GM18520 (cell line): ENCODE results near the gene PADI4.
"Not testable (repeated sequence)": the region's sequence is repeated elsewhere in the genome, so short reads cannot be mapped to it uniquely, and the experiment has no call there.

ENCODE experiments used
- ATAC-seq: cut with Tn5 transposase; IDR thresholded peaks from one replicate; pipeline ENCODE4 v1.9.1; 2021; ENCODE audit not compliant: unreplicated experiment

The PADI4 gene

GRCh38 chr1:17313530-17314309 lies 5.7 kb downstream of the PADI4 start:
- ATAC-seq = no peak

GRCh38 chr1:17314491-17314971 lies 6.5 kb downstream of the PADI4 start:
- ATAC-seq = no peak

GRCh38 chr1:17315542-17316130 lies 7.6 kb downstream of the PADI4 start:
- ATAC-seq = no peak

GRCh38 chr1:17316704-17317103 lies 8.7 kb downstream of the PADI4 start:
- no peak for ATAC-seq

GRCh38 chr1:17318262-17318661 lies 10.3 kb downstream of the PADI4 start:
- no peak for ATAC-seq

GRCh38 chr1:17319561-17320350 lies 11.8 kb downstream of the PADI4 start:
- no peak for ATAC-seq

- not testable (repeated sequence) for ATAC-seq
Observed at GRCh38 chr1:17321857-17322390, 13.9 kb downstream of the PADI4 start.

- ATAC-seq = no peak
Observed at GRCh38 chr1:17328855-17329254, 20.9 kb downstream of the PADI4 start.

GRCh38 chr1:17329610-17330009 lies 21.6 kb downstream of the PADI4 start:
- no peak for ATAC-seq

GRCh38 chr1:17330856-17331255 lies 22.9 kb downstream of the PADI4 start:
- ATAC-seq = no peak

- no peak for ATAC-seq
Observed at GRCh38 chr1:17333081-17333480, 25.1 kb downstream of the PADI4 start.

GRCh38 chr1:17335821-17336710 lies 28.1 kb downstream of the PADI4 start:
- no peak for ATAC-seq

- no peak for ATAC-seq
Observed at GRCh38 chr1:17338706-17339493, 30.9 kb downstream of the PADI4 start.

- no peak for ATAC-seq
Observed at GRCh38 chr1:17339521-17339920, 31.5 kb downstream of the PADI4 start.

- no peak for ATAC-seq
Observed at GRCh38 chr1:17340358-17340757, 32.4 kb downstream of the PADI4 start.

- ATAC-seq = no peak
Observed at GRCh38 chr1:17342014-17342441, 34.0 kb downstream of the PADI4 start.

- not testable (repeated sequence) for ATAC-seq
Observed at GRCh38 chr1:17345506-17345905, 37.5 kb downstream of the PADI4 start.

- ATAC-seq = no peak
Observed at GRCh38 chr1:17346046-17346789, 38.2 kb downstream of the PADI4 start.
